GM23338 (cell line): ENCODE results near the gene VSIR. TPM values are rescaled to one million over a fixed set of nuclear protein-coding genes. Genes with fewer than 3 reads are reported as not detected.

ENCODE experiments used
- ATAC-seq: fragments of 200-7000 bp; cut with Tn5 transposase; 3 replicates; pipeline ENCODE4 v1.9.1; 2020
- DNase-seq: peaks from one replicate; pipeline ENCODE4 v3.0.0-alpha.2; 2015; ENCODE audit warnings: low spot score
- H2AFZ ChIP-seq: fragments of 200-600 bp; sonication (generic); 2 replicates; pipeline ENCODE4 v1.8.0; 2016; ENCODE audit warnings: antibody characterized with exemption, mild to moderate bottlenecking, moderate library complexity
- H3F3A ChIP-seq: fragments of 200-600 bp; sonication (generic); replicated peaks from 2 replicates; pipeline ENCODE4 v1.8.0; 2017; ENCODE audit warnings: antibody characterized with exemption, mixed run types, low read depth
- H3K27ac ChIP-seq: fragments of 200-600 bp; sonication (generic); 2 replicates; pipeline ENCODE4 v1.6.1; 2016; ENCODE audit warnings: low read depth
- H3K27me3 ChIP-seq: fragments of 200-600 bp; sonication (generic); 2 replicates; pipeline ENCODE4 v1.8.0; 2016; ENCODE audit warnings: mild to moderate bottlenecking, mixed run types, moderate library complexity; ENCODE audit not compliant: insufficient read depth
- H3K36me3 ChIP-seq: fragments of 200-600 bp; sonication (generic); 2 replicates; pipeline ENCODE4 v1.8.0; 2016; ENCODE audit warnings: mild to moderate bottlenecking; ENCODE audit not compliant: insufficient read depth
- H3K4me1 ChIP-seq: fragments of 200-600 bp; sonication (generic); 2 replicates; pipeline ENCODE4 v1.8.0; 2016; ENCODE audit warnings: mild to moderate bottlenecking, moderate library complexity; ENCODE audit not compliant: insufficient read depth
- H3K4me2 ChIP-seq: fragments of 200-600 bp; sonication (generic); 2 replicates; pipeline ENCODE4 v1.7.1; 2017; ENCODE audit warnings: mixed run types
- H3K4me3 ChIP-seq: fragments of 200-600 bp; sonication (generic); 2 replicates; pipeline ENCODE4 v1.6.1; 2016; ENCODE audit warnings: mixed run types
- H3K79me2 ChIP-seq: fragments of 200-600 bp; sonication (generic); replicated peaks from 2 replicates; pipeline ENCODE4 v1.8.0; 2017; ENCODE audit warnings: mild to moderate bottlenecking; ENCODE audit not compliant: insufficient read depth
- H3K9me2 ChIP-seq: fragments of 200-600 bp; sonication (generic); 2 replicates; pipeline ENCODE4 v1.8.0; 2017; ENCODE audit not compliant: insufficient read depth
- H4K20me1 ChIP-seq: fragments of 200-600 bp; sonication (generic); replicated peaks from 2 replicates; pipeline ENCODE4 v1.8.0; 2017; ENCODE audit warnings: mild to moderate bottlenecking; ENCODE audit not compliant: insufficient read depth
- H3K27ac Mint-ChIP-seq: 2 replicates; pipeline ENCODE4 v1.8.0; 2020; ENCODE audit warnings: inconsistent platforms, mild to moderate bottlenecking, moderate library complexity, mixed read lengths
- H3K27me3 Mint-ChIP-seq: 3 replicates; pipeline ENCODE4 v1.8.0; 2022; ENCODE audit warnings: low read depth, mild to moderate bottlenecking, moderate library complexity, mixed read lengths, inconsistent platforms; ENCODE audit not compliant: insufficient read depth, poor library complexity
- H3K36me3 Mint-ChIP-seq: 3 replicates; pipeline ENCODE4 v1.8.0; 2021; ENCODE audit warnings: low read depth, mild to moderate bottlenecking, inconsistent platforms, moderate library complexity, mixed read lengths
- H3K4me1 Mint-ChIP-seq: 3 replicates; pipeline ENCODE4 v1.8.0; 2020; ENCODE audit warnings: mild to moderate bottlenecking, inconsistent platforms, mixed read lengths
- H3K4me3 Mint-ChIP-seq: 3 replicates; pipeline ENCODE4 v1.8.0; 2021; ENCODE audit warnings: moderate library complexity, mild to moderate bottlenecking, inconsistent platforms, mixed read lengths
- H3K9me3 Mint-ChIP-seq: 3 replicates; pipeline ENCODE4 v1.8.0; 2020; ENCODE audit warnings: moderate library complexity, mild to moderate bottlenecking, inconsistent platforms, mixed read lengths
- CREB1 ChIP-seq: fragments of 250-450 bp; sonication (Bioruptor Pico); IDR thresholded peaks from 2 replicates; pipeline ENCODE4 v1.5.0; 2020; ENCODE audit warnings: low read depth, mild to moderate bottlenecking, moderate library complexity
- CTCF ChIP-seq, 2 experiments: fragments of 200-600 bp in 1 of 2; sonication (generic) in 1 of 2; conservative IDR thresholded peaks; 2 replicates each; pipeline versions ENCODE4 v1.5.1 to v1.6.1; 2016 to 2017; ENCODE audit warnings: antibody characterized with exemption in 2 of 2, low read depth in 2 of 2, mild to moderate bottlenecking in 2 of 2, moderate library complexity in 1 of 2
- ETS1 ChIP-seq: IDR thresholded peaks from 2 replicates; pipeline ENCODE4 v1.6.1; 2016; ENCODE audit warnings: antibody characterized with exemption
- EZH2 ChIP-seq: fragments of 200-600 bp; sonication (generic); IDR thresholded peaks from one replicate; pipeline ENCODE4 v1.8.0; 2017; ENCODE audit warnings: antibody characterized with exemption, mild to moderate bottlenecking, low read depth; ENCODE audit not compliant: unreplicated experiment
- EZH2phosphoT487 ChIP-seq: fragments of 200-600 bp; sonication (generic); IDR thresholded peaks from one replicate; pipeline ENCODE4 v1.8.1; 2018; ENCODE audit warnings: antibody characterized with exemption; ENCODE audit not compliant: unreplicated experiment
- JUNB ChIP-seq: IDR thresholded peaks from one replicate; pipeline ENCODE4 v1.6.1; 2016; ENCODE audit warnings: antibody characterized with exemption; ENCODE audit not compliant: unreplicated experiment
- NANOG ChIP-seq: IDR thresholded peaks from 2 replicates; pipeline ENCODE4 v1.6.1; 2016; ENCODE audit warnings: antibody characterized with exemption, borderline replicate concordance
- POLR2AphosphoS5 ChIP-seq: IDR thresholded peaks from 2 replicates; pipeline ENCODE4 v1.6.1; 2016; ENCODE audit warnings: antibody characterized with exemption, low read depth
- STAT1 ChIP-seq: IDR thresholded peaks from one replicate; pipeline ENCODE4 v1.6.1; 2016; ENCODE audit warnings: antibody characterized with exemption; ENCODE audit not compliant: unreplicated experiment
- ZNF114 ChIP-seq: fragments of 250-450 bp; sonication (Bioruptor Pico); IDR thresholded peaks from 2 replicates; pipeline ENCODE4 v1.5.0; 2020; ENCODE audit warnings: mild to moderate bottlenecking, moderate library complexity
- ZNF331 ChIP-seq: fragments of 250-450 bp; sonication (Bioruptor Pico); IDR thresholded peaks from 2 replicates; pipeline ENCODE4 v1.5.0; 2020; ENCODE audit warnings: low read depth, mild to moderate bottlenecking, moderate library complexity
- polyA plus RNA-seq: library from polyadenylated mRNA; unstranded; fragments of >200 nt; fragmentation: Nextera tagmentation; extraction: Ambion mirVana; gene quantifications from 2 replicates; pipeline ENCODE4 v1.2.1, GENCODE V29; 2016
- total RNA-seq: library from RNA; depleted of rRNA; stranded (reverse); fragments of >200 nt; shearing (Covaris generic); gene quantifications from 2 replicates; pipeline ENCODE4 v1.2.3, GENCODE V29; 2014
- TF ChIP-seq, protein P1 (sequence below): IDR thresholded peaks from one replicate; pipeline ENCODE4 v1.6.1; 2018; ENCODE audit warnings: antibody characterized with exemption; ENCODE audit not compliant: unreplicated experiment

The VSIR gene
- total and polyA plus RNA-seq, 2 experiments from 2014 or later, result 0.10 to 0.74 TPM

GRCh38 chr10:71703577-71703976 lies 69.7 kb downstream of the VSIR start:
- ATAC-seq (no peak), DNase-seq (no peak)
- Histone ChIP-seq H3K9me2 (no peaks in the 10 kb centered on the region), H3K27me3 (no peaks in the 10 kb centered on the region), H3K27ac (no peak overlapping the region), H3K4me1 (no peaks in the 10 kb centered on the region), H2AFZ (no peak overlapping the region), H3K36me3 (no peaks in the 10 kb centered on the region), H3K79me2 (no peaks in the 10 kb centered on the region), H4K20me1 (no peaks in the 10 kb centered on the region), H3K4me2 (no peak overlapping the region), H3F3A (no peaks in the 10 kb centered on the region), H3K4me3 (no peak overlapping the region)
- Mint-ChIP-seq H3K36me3 (no peaks in the 10 kb centered on the region), H3K4me3 (no peak overlapping the region), H3K9me3 (no peaks in the 10 kb centered on the region), H3K27me3 (peaks cover 4% of the 10 kb centered on the region), H3K27ac (no peak overlapping the region), H3K4me1 (no peaks in the 10 kb centered on the region; the same call in 1 of the 3 replicates)
- no peak for TF ChIP-seq CREB1 (CRISPR knock-in tag)
- no peak for TF ChIP-seq NANOG
- no peak for TF ChIP-seq JUNB
- TF ChIP-seq ZNF114 (CRISPR knock-in tag), result no peak
- TF ChIP-seq CTCF (conservative IDR thresholded peaks at IDR 0.05; ENCODE audit: low read depth in 2 of 2), result peak in 1 of 2 experiments; percentile 29; a peak in 2 of 4 replicates
- no peak for TF ChIP-seq POLR2AphosphoS5

- Histone ChIP-seq H3K27ac (no peak overlapping the region), H3K9me2 (no peaks in the 10 kb centered on the region), H3K4me3 (no peak overlapping the region), H3K4me2 (no peak overlapping the region), H3F3A (no peaks in the 10 kb centered on the region), H3K79me2 (no peaks in the 10 kb centered on the region), H4K20me1 (no peaks in the 10 kb centered on the region), H3K36me3 (no peaks in the 10 kb centered on the region), H3K27me3 (no peaks in the 10 kb centered on the region), H2AFZ (no peak overlapping the region), H3K4me1 (no peaks in the 10 kb centered on the region)
- H3K36me3 Mint-ChIP-seq, result no peaks in the 10 kb centered on the region
- H3K4me1 Mint-ChIP-seq, result no peaks in the 10 kb centered on the region; the same call in 2 of the 3 replicates
- H3K9me3 Mint-ChIP-seq, result no peaks in the 10 kb centered on the region
- DNase-seq (no peak), ATAC-seq (no peak)
- no peak overlapping the region for H3K27ac Mint-ChIP-seq
- no peaks in the 10 kb centered on the region for H3K27me3 Mint-ChIP-seq
- H3K4me3 Mint-ChIP-seq, result no peak overlapping the region
- TF ChIP-seq NANOG (no peak), EZH2phosphoT487 (no peak), ZNF331 (CRISPR knock-in tag) (no peak), JUNB (no peak), STAT1 (no peak), POLR2AphosphoS5 (no peak), CREB1 (CRISPR knock-in tag) (no peak), CTCF (conservative IDR thresholded peaks at IDR 0.05; ENCODE audit: low read depth in 2 of 2) (no peak), ETS1 (no peak), ZNF114 (CRISPR knock-in tag) (no peak), EZH2 (no peak)
- TF ChIP-seq, protein P1, sequence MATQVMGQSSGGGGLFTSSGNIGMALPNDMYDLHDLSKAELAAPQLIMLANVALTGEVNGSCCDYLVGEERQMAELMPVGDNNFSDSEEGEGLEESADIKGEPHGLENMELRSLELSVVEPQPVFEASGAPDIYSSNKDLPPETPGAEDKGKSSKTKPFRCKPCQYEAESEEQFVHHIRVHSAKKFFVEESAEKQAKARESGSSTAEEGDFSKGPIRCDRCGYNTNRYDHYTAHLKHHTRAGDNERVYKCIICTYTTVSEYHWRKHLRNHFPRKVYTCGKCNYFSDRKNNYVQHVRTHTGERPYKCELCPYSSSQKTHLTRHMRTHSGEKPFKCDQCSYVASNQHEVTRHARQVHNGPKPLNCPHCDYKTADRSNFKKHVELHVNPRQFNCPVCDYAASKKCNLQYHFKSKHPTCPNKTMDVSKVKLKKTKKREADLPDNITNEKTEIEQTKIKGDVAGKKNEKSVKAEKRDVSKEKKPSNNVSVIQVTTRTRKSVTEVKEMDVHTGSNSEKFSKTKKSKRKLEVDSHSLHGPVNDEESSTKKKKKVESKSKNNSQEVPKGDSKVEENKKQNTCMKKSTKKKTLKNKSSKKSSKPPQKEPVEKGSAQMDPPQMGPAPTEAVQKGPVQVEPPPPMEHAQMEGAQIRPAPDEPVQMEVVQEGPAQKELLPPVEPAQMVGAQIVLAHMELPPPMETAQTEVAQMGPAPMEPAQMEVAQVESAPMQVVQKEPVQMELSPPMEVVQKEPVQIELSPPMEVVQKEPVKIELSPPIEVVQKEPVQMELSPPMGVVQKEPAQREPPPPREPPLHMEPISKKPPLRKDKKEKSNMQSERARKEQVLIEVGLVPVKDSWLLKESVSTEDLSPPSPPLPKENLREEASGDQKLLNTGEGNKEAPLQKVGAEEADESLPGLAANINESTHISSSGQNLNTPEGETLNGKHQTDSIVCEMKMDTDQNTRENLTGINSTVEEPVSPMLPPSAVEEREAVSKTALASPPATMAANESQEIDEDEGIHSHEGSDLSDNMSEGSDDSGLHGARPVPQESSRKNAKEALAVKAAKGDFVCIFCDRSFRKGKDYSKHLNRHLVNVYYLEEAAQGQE, result no peak
Measured at GRCh38 chr10:71701496-71702132, 71.7 kb downstream of the VSIR start.
